ENCODE data around the gene FREM1. TPM values are rescaled to one million over a fixed set of nuclear protein-coding genes. Genes with fewer than 3 reads are reported as not detected.

FREM1 gene
- total RNA-seq = 10 to 100 TPM in 1 of 2 donors, 1 to 10 TPM in 1; 8.6 to 21.0 TPM
- polyA plus RNA-seq (2013, experiment 1 of 2) = 33.0 TPM
- 38.5 TPM for polyA plus RNA-seq (2013, experiment 2 of 2)
- long read RNA-seq, experiment 1, partial matches to known transcripts = 1 of 14 reads
- long read RNA-seq, experiment 1, other reads (novel, unspliced or antisense) = 13 of 14 reads
- long read RNA-seq, experiment 2, partial matches to known transcripts = 24 of 48 reads
- long read RNA-seq, experiment 2, other reads (novel, unspliced or antisense) = 24 of 48 reads
- long read RNA-seq, experiment 3, partial matches to known transcripts = 110 of 186 reads
- long read RNA-seq, experiment 3, other reads (novel, unspliced or antisense) = 76 of 186 reads
- long read RNA-seq, experiment 4, partial matches to known transcripts = 42 of 59 reads
- long read RNA-seq, experiment 4, other reads (novel, unspliced or antisense) = 17 of 59 reads

DNA sequence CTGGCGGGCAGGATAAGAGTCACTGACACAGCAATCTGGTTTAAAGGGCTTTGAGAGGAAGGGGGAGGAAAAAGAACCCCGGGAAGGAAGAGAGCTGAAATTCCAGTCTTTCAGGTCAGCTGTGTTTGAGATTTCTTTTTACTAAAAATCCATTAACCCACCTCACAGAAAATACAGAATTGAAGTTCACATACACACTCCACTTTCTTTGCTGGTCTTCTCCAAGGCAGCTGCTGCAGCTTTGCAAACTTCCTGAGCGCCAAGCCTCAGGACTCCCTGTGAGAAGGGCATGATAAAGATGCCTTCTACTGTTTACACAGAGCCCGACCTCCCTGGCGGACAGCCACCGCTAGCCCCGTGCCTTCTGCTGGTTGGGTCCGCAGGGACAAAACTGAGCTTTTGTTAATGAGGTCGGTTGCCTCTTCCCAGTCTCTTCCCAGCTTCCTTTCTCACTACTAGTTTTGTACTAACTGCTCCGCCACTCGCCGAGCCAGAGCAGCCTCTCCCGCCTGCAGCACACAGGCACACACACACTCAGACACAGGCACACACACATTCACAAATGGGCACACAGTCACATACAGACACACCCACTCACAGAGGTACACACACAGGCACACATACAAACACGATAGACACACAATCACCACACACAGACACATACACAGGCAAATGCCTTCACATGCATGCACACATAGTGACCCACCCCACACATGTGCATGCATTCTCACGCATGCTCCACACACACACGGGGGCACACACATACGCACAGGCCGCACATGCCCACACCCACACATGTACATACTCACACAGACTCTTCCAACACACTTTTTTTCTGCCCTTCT, at the start of gene FREM1:
Gene FREM1, minus strand, starts transcription at position 468 of the 845 bp plus-strand sequence. CDS start 41,451 bp downstream, outside the sequence.
- H3K27ac ChIP-seq (ENCODE audit: low read depth, low read length) = peak within 1 kb of the TSS; percentile 40
- H3K9me3 Mint-ChIP-seq = no peaks in the 10 kb centered on the region
- no peaks in the 10 kb centered on the region for H3K36me3 ChIP-seq (ENCODE audit: control insufficient read depth, insufficient read depth, low read length)
- H3K4me1 ChIP-seq (ENCODE audit: control insufficient read depth, insufficient read depth, low read length) = peaks cover 15% of the 10 kb centered on the region
- TF ChIP-seq, protein P1, sequence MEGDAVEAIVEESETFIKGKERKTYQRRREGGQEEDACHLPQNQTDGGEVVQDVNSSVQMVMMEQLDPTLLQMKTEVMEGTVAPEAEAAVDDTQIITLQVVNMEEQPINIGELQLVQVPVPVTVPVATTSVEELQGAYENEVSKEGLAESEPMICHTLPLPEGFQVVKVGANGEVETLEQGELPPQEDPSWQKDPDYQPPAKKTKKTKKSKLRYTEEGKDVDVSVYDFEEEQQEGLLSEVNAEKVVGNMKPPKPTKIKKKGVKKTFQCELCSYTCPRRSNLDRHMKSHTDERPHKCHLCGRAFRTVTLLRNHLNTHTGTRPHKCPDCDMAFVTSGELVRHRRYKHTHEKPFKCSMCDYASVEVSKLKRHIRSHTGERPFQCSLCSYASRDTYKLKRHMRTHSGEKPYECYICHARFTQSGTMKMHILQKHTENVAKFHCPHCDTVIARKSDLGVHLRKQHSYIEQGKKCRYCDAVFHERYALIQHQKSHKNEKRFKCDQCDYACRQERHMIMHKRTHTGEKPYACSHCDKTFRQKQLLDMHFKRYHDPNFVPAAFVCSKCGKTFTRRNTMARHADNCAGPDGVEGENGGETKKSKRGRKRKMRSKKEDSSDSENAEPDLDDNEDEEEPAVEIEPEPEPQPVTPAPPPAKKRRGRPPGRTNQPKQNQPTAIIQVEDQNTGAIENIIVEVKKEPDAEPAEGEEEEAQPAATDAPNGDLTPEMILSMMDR (conservative IDR thresholded peaks at IDR 0.05) = peak; percentile 25
- WGBS, 2 experiments (ENCODE audit: insufficient coverage in 1 of 2, insufficient read length in 1 of 2) = 34 to 39% methylated on average over 10 to 18 of the region's 18 CpGs
- no peaks in the 10 kb centered on the region for H3K9me3 ChIP-seq (ENCODE audit: control insufficient read depth, low read length)
- H3K27ac Mint-ChIP-seq = no peak within 1 kb of the TSS
- H3K4me1 Mint-ChIP-seq = peaks cover 24% of the 10 kb centered on the region
- no peak within 1 kb of the TSS for H3K4me3 Mint-ChIP-seq
- no peak within 1 kb of the TSS for H3K9ac ChIP-seq (ENCODE audit: extremely low read depth, low read length, poor library complexity, severe bottlenecking)
- H3K4me3 ChIP-seq (ENCODE audit: low read length) = peak within 1 kb of the TSS; percentile 43
- H3K36me3 Mint-ChIP-seq (ENCODE audit: low read depth) = no peaks in the 10 kb centered on the region
- H3K27me3 Mint-ChIP-seq (ENCODE audit: insufficient read depth) = no peaks in the 10 kb centered on the region
- peak; percentile 89 for DNase-seq
- H3K27me3 ChIP-seq (ENCODE audit: control insufficient read depth, insufficient read depth, low read length, poor library complexity, severe bottlenecking) = no peaks in the 10 kb centered on the region

- TF ChIP-seq, protein P1 (conservative IDR thresholded peaks at IDR 0.05) = no peak
- Mint-ChIP-seq H3K36me3 (ENCODE audit: low read depth) (peaks cover 2% of the 10 kb centered on the region), H3K9me3 (peaks cover 12% of the 10 kb centered on the region), H3K27ac (no peak overlapping the region), H3K4me1 (peaks cover 1% of the 10 kb centered on the region), H3K4me3 (no peak overlapping the region), H3K27me3 (ENCODE audit: insufficient read depth) (no peaks in the 10 kb centered on the region)
- no peaks in the 10 kb centered on the region for H3K4me1 ChIP-seq (ENCODE audit: control insufficient read depth, insufficient read depth, low read length)
- H3K4me3 ChIP-seq (ENCODE audit: low read length) = no peak overlapping the region
- no peak overlapping the region for H3K9ac ChIP-seq (ENCODE audit: extremely low read depth, low read length, poor library complexity, severe bottlenecking)
- peaks cover 2% of the 10 kb centered on the region for H3K27me3 ChIP-seq (ENCODE audit: control insufficient read depth, insufficient read depth, low read length, poor library complexity, severe bottlenecking)
- H3K36me3 ChIP-seq (ENCODE audit: control insufficient read depth, insufficient read depth, low read length) = no peaks in the 10 kb centered on the region
- DNase-seq = no peak
- no peak overlapping the region for H3K27ac ChIP-seq (ENCODE audit: low read depth, low read length)
- H3K9me3 ChIP-seq (ENCODE audit: control insufficient read depth, low read length) = no peaks in the 10 kb centered on the region
These were observed 48.8 kb upstream of the FREM1 start for GRCh38 chr9:14958989-14959388.

- H3K9me3 Mint-ChIP-seq = peaks cover 14% of the 10 kb centered on the region
- H3K27me3 Mint-ChIP-seq (ENCODE audit: insufficient read depth) = no peaks in the 10 kb centered on the region
- Histone ChIP-seq H3K27me3 (ENCODE audit: control insufficient read depth, insufficient read depth, low read length, poor library complexity, severe bottlenecking) (no peaks in the 10 kb centered on the region), H3K4me3 (ENCODE audit: low read length) (no peak overlapping the region), H3K27ac (ENCODE audit: low read depth, low read length) (no peak overlapping the region), H3K9me3 (ENCODE audit: control insufficient read depth, low read length) (no peaks in the 10 kb centered on the region), H3K4me1 (ENCODE audit: control insufficient read depth, insufficient read depth, low read length) (no peaks in the 10 kb centered on the region), H3K9ac (ENCODE audit: extremely low read depth, low read length, poor library complexity, severe bottlenecking) (no peak overlapping the region), H3K36me3 (ENCODE audit: control insufficient read depth, insufficient read depth, low read length) (no peaks in the 10 kb centered on the region)
- TF ChIP-seq, protein P1 (conservative IDR thresholded peaks at IDR 0.05) = no peak
- H3K36me3 Mint-ChIP-seq (ENCODE audit: low read depth) = peaks cover 2% of the 10 kb centered on the region
- DNase-seq = no peak
- WGBS, 2 experiments (ENCODE audit: insufficient coverage in 1 of 2, insufficient read length in 1 of 2) = 66 to 72% methylated on average over 2 of the region's 2 CpGs
- no peak overlapping the region for H3K4me3 Mint-ChIP-seq
- H3K4me1 Mint-ChIP-seq = peaks cover 1% of the 10 kb centered on the region
- no peak overlapping the region for H3K27ac Mint-ChIP-seq
These were observed 46.9 kb upstream of the FREM1 start for GRCh38 chr9:14957109-14957508.
